Common myeloid progenitor, CD34-positive (primary cell): Measurements from ENCODE around the gene KDM2A.
A peak's percentile ranks its signal among the peaks of the same experiment; 100 is the strongest.
"Not testable (repeated sequence)": the region's sequence is repeated elsewhere in the genome, so short reads cannot be mapped to it uniquely, and the experiment has no call there.

Experiments
- CTCF ChIA-PET: fragments of 350-600 bp; sonication (Branson Sonifier 250); formaldehyde crosslinking; loops from one replicate; lab custom pipeline; 2021; ENCODE audit warnings: antibody characterized with exemption; lab: Charles Lee
- POLR2A ChIA-PET: fragments of 350-600 bp; sonication (Branson Sonifier 250); formaldehyde crosslinking; loops from one replicate; lab custom pipeline; 2021; ENCODE audit warnings: antibody characterized with exemption; lab: Charles Lee
- DNase-seq, 3 donors: peaks; one replicate each; pipeline versions ENCODE4 v3.0.0 to v3.0.0-alpha.2; 2013
- H3K27ac ChIP-seq, 2 experiments: 1 replicate in 1 of 2; 2 replicates in 1 of 2; pipeline ENCODE4 v1.7.0; 2013; ENCODE audit warnings: inconsistent platforms in 2 of 2, low read length in 2 of 2, mild to moderate bottlenecking in 2 of 2, low read depth in 1 of 2, moderate library complexity in 1 of 2; ENCODE audit not compliant: severe bottlenecking in 2 of 2, insufficient read depth in 1 of 2, poor library complexity in 1 of 2
- H3K27me3 ChIP-seq, 5 experiments: replicated peaks in 2 of 5; 1 replicate in 3 of 5; 2 replicates in 2 of 5; pipeline versions ENCODE4 v1.6.1 to v1.7.0; 2013; ENCODE audit warnings: low read length in 4 of 5, mild to moderate bottlenecking in 2 of 5, moderate library complexity in 2 of 5, inconsistent platforms in 1 of 5; ENCODE audit not compliant: insufficient read depth in 5 of 5, control insufficient read depth in 4 of 5
- H3K36me3 ChIP-seq, 4 experiments: 1 replicate in 2 of 4; 2 replicates in 2 of 4; pipeline versions ENCODE4 v1.6.1 to v1.7.0; 2013; ENCODE audit warnings: low read length in 3 of 4, control low read depth in 1 of 4, mild to moderate bottlenecking in 1 of 4; ENCODE audit not compliant: control insufficient read depth in 4 of 4, insufficient read depth in 4 of 4
- H3K4me1 ChIP-seq, 4 experiments: 1 replicate in 3 of 4; 2 replicates in 1 of 4; pipeline versions ENCODE4 v1.6.1 to v1.7.1; 2013; ENCODE audit warnings: low read length in 3 of 4, mild to moderate bottlenecking in 3 of 4, control low read depth in 1 of 4, inconsistent platforms in 1 of 4, moderate library complexity in 1 of 4; ENCODE audit not compliant: control insufficient read depth in 4 of 4, insufficient read depth in 4 of 4; ENCODE audit errors: control extremely low read depth in 1 of 4
- H3K4me3 ChIP-seq, 7 experiments: 1 replicate in 4 of 7; 2 replicates in 3 of 7; pipeline versions ENCODE4 v1.5.1 to v1.7.0; 2013; ENCODE audit warnings: mild to moderate bottlenecking in 7 of 7, low read length in 6 of 7, moderate library complexity in 6 of 7, inconsistent platforms in 2 of 7, low read depth in 2 of 7, control low read depth in 1 of 7; ENCODE audit not compliant: insufficient read depth in 4 of 7, control insufficient read depth in 1 of 7; ENCODE audit errors: extremely low read depth in 1 of 7
- H3K9me3 ChIP-seq, 5 experiments: 1 replicate in 4 of 5; 2 replicates in 1 of 5; pipeline versions ENCODE4 v1.6.1 to v1.7.1; 2013; ENCODE audit warnings: low read length in 4 of 5, mild to moderate bottlenecking in 2 of 5, inconsistent platforms in 1 of 5, low read depth in 1 of 5, moderate library complexity in 1 of 5; ENCODE audit not compliant: control insufficient read depth in 4 of 5, insufficient read depth in 2 of 5; ENCODE audit errors: control extremely low read depth in 1 of 5
- WGBS: methylation state at CpG from one replicate; pipeline ENCODE4 v1.1.5; 2013; ENCODE audit not compliant: insufficient coverage; 5-methylcytosine and 5-hydroxymethylcytosine counted together

KDM2A gene

DNA sequence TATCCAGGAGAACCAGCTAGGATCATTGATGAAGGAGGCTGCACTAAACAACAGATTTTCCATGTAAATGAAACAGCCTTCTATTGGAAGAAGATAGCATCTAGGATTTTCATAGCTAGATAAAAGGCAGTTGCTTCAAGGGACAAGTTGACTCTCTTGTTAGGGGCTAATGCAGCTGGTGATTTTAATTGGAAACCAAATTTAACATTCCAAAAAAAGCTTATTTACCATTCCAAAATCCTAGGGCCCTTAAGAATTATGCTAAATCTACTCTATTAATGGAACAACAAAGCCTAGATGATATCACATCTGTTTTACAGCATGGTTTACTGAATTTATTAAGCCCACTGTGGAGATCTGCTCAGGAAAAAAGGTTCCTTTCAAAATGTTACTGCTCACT is 80.7 kb downstream of the KDM2A start:
- POLR2A ChIA-PET: interaction anchor here (0.6 kb wide), 1 partner anchor 41 kb away, joined by 3 read pairs; no protein-coding TSS in a partner anchor
- no peak for DNase-seq
- no peaks in the 10 kb centered on the region for H3K27me3 ChIP-seq
- H3K36me3 ChIP-seq: peaks cover 4 to 25% (median 10%) of the 10 kb centered on the region in 4 experiments
- H3K4me3 ChIP-seq: no peak overlapping the region
- no peak overlapping the region for H3K27ac ChIP-seq
- no peaks in the 10 kb centered on the region for H3K9me3 ChIP-seq
- no peaks in the 10 kb centered on the region for H3K4me1 ChIP-seq
- CTCF ChIA-PET: interaction anchor here (0.5 to 2.6 kb wide), 3 partner anchors 12 to 118 kb away, joined by 3 to 9 read pairs (median 3); no protein-coding TSS in a partner anchor

DNA sequence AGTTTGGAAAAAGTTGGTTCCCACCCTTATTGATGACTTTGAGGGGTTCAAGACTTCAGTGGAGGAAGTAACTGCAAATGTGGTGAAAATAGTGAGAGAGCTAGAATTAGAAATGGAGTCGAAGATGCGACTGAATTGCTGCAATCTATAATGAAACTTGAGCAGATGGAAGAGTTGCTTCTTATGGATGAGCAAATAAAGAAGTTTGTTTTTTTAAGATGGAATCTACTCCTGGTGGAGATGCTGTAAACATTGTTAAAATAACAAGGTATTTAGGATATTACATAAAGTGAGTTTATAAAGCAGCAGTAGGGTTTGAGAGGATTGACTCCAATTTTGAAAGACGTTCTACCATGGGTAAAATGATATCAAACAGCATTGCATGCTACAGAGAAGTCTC is 83.0 kb downstream of the KDM2A start:
- Histone ChIP-seq H3K4me1 (no peaks in the 10 kb centered on the region), H3K27ac (no peak overlapping the region), H3K36me3 (peaks cover 5 to 25% (median 7%) of the 10 kb centered on the region in 4 experiments), H3K27me3 (no peaks in the 10 kb centered on the region), H3K4me3 (no peak overlapping the region), H3K9me3 (no peaks in the 10 kb centered on the region)
- DNase-seq: no peak
- 100% methylated on average over 3 of the region's 3 CpGs for WGBS
- CTCF ChIA-PET: interaction anchor here (1.6 kb wide), 1 partner anchor 57 kb away, joined by 3 read pairs; no protein-coding TSS in a partner anchor
- POLR2A ChIA-PET: no interaction called here

DNA sequence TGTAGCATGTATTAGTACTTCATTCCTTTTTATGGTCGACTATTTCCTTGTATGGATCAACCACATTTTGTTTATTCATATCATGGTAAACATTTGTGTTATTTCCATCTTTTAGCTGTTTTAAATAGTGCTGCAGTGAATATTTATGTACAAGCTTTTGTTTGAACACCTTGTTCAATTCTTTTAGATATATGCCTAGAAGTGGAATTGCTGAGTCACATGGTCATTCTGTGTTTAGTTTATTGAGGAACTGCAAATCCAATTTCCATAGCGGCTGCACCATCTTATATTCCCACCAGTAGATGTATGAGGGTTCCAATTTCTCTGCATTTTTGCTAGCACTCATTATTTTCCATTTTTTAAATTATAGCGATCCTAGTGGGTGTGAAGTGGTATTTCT is 85.8 kb downstream of the KDM2A start:
- Histone ChIP-seq H3K27me3 (no peaks in the 10 kb centered on the region), H3K36me3 (peaks cover 4 to 29% (median 14%) of the 10 kb centered on the region in 4 experiments), H3K4me3 (no peak overlapping the region), H3K9me3 (no peaks in the 10 kb centered on the region), H3K4me1 (no peaks in the 10 kb centered on the region), H3K27ac (no peak overlapping the region)
- DNase-seq: peak in 1 of 3 donors; percentile 3
- ChIA-PET POLR2A (interaction anchor here (0.6 kb wide), 2 partner anchors 26 to 357 kb away, joined by 3 read pairs; no protein-coding TSS in a partner anchor), CTCF (interaction anchor here (0.7 to 1.9 kb wide), 3 partner anchors 8 to 24 kb away, joined by 3 to 4 read pairs (median 4); no protein-coding TSS in a partner anchor)
- no CpG with 5 or more reads among the region's 3 CpGs for WGBS

- H3K4me3 ChIP-seq, DNase-seq, POLR2A ChIA-PET, H3K27ac ChIP-seq, CTCF ChIA-PET, H3K9me3 ChIP-seq, H3K27me3 ChIP-seq: not testable (repeated sequence)
- Histone ChIP-seq H3K4me1 (peaks cover 3 to 23% (median 15%) of the 10 kb centered on the region in 4 experiments), H3K36me3 (peaks cover 5 to 34% (median 19%) of the 10 kb centered on the region in 4 experiments)
- 100% methylated on average over 2 of the region's 6 CpGs for WGBS
These were observed 90.2 kb downstream of the KDM2A start for GRCh38 chr11:67209222-67209621.

DNA sequence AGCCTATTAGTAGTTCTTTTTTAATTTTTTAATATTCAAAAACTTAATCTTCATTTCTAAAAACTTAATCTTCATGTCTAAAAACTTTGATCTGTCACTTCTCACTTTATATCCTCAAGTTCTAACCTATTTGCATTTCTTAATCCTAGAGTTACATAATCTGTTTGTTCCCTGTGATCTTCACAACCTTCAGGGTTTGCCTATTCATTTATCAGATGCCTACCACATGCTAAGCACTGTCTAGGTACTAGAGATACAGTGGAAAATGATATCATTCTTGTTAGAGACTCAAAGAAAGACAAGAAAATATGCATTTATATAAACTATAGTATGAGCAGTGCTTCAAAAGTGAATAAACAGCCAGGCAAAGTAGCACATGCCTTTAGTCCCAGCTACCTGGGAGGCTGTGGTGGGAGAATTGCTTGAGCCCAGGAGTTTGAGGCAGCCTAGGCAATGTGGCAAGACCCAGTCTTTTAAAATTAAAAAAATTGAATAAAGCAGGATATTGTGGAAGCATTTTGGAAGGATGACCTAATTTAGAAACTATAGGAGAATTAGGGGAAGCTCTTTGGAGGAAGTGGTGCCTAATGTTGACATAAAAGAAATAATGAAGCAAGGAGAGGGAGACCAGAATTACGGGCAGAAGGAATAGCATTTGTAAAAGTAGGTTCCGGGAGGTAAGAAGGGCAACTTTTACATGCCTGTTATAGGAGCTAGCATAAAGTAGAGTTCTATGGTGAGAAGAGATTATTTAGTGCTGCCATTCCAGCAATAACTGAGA is 92.8 kb downstream of the KDM2A start:
- peaks cover 3 to 23% (median 15%) of the 10 kb centered on the region in 4 experiments for H3K4me1 ChIP-seq
- no peak overlapping the region for H3K27ac ChIP-seq
- H3K36me3 ChIP-seq: peaks cover 12 to 43% (median 29%) of the 10 kb centered on the region in 4 experiments
- ChIA-PET POLR2A (no interaction called here), CTCF (interaction anchor here (1.3 kb wide), 1 partner anchor 12 kb away, joined by 3 read pairs; no protein-coding TSS in a partner anchor)
- no peaks in the 10 kb centered on the region for H3K27me3 ChIP-seq
- H3K9me3 ChIP-seq: no peaks in the 10 kb centered on the region
- peak in 2 of 3 donors; percentile 5 to 33 for DNase-seq
- H3K4me3 ChIP-seq: no peak overlapping the region
- 75% methylated on average over 2 of the region's 2 CpGs for WGBS

GRCh38 chr11:67213178-67213621 is 94.1 kb downstream of the KDM2A start:
- Histone ChIP-seq H3K9me3 (no peaks in the 10 kb centered on the region), H3K4me3 (peak overlapping the region in 3 of 7 experiments; percentile 1 to 31 (median 30)), H3K27me3 (no peaks in the 10 kb centered on the region), H3K27ac (peak overlapping the region in 1 of 2 experiments; percentile 27), H3K4me1 (peaks cover 3 to 23% (median 15%) of the 10 kb centered on the region in 4 experiments), H3K36me3 (peaks cover 12 to 50% (median 34%) of the 10 kb centered on the region in 4 experiments)
- ChIA-PET CTCF (interaction anchor here (0.6 to 1.0 kb wide), 3 partner anchors 9 to 382 kb away, joined by 3 read pairs; no protein-coding TSS in a partner anchor), POLR2A (interaction anchor here (0.6 to 1.1 kb wide), 5 partner anchors 36 to 270 kb away, joined by 3 read pairs; partner anchors contain the start of gene RPS6KB2)
- WGBS: 36% methylated on average over 2 of the region's 5 CpGs
- DNase-seq: peak; percentile 44 to 86 (median 79)

GRCh38 chr11:67227726-67228125 is 108.7 kb downstream of the KDM2A start:
- Histone ChIP-seq H3K9me3 (no peaks in the 10 kb centered on the region), H3K36me3 (peaks cover 5 to 71% (median 33%) of the 10 kb centered on the region in 4 experiments), H3K27me3 (no peaks in the 10 kb centered on the region), H3K27ac (no peak overlapping the region), H3K4me1 (no peaks in the 10 kb centered on the region), H3K4me3 (no peak overlapping the region)
- WGBS: 100% methylated on average over 3 of the region's 8 CpGs
- POLR2A ChIA-PET: no interaction called here
- CTCF ChIA-PET: no interaction called here
- DNase-seq: no peak
